Adrenal gland (tissue), 12 donors: Measurements from ENCODE around the gene TAF11L4. TPM values are rescaled to one million over a fixed set of nuclear protein-coding genes. Genes with fewer than 3 reads are reported as not detected.
"Not testable (repeated sequence)": the region's sequence is repeated elsewhere in the genome, so short reads cannot be mapped to it uniquely, and the experiment has no call there.

Experiments used
- DNase-seq, 7 donors: peaks; one replicate each; pipeline ENCODE4 v3.0.0-alpha.2; 2019 to 2020
- H3K27ac ChIP-seq, 5 donors: fragments of 200-600 bp; sonication (generic) in 4 of 5; 1 replicate in 3 of 5; 2 replicates in 2 of 5; pipeline versions ENCODE4 v1.5.1 to v1.8.0; 2016 to 2020; ENCODE audit warnings: mild to moderate bottlenecking in 1 of 5
- H3K27me3 ChIP-seq: fragments of 200-600 bp; 2 replicates; pipeline ENCODE4 v1.8.0; 2021
- H3K36me3 ChIP-seq, 2 donors: fragments of 200-600 bp; replicated peaks in 1 of 2; 1 replicate in 1 of 2; 2 replicates in 1 of 2; pipeline versions ENCODE4 v1.5.1 to v1.8.0; 2018 to 2022
- H3K4me1 ChIP-seq, 2 donors: fragments of 200-600 bp; replicated peaks in 1 of 2; 1 replicate in 1 of 2; 2 replicates in 1 of 2; pipeline versions ENCODE4 v1.5.1 to v1.8.0; 2018 to 2021
- H3K4me3 ChIP-seq, 4 donors: fragments of 200-600 bp; sonication (generic) in 3 of 4; one replicate each; pipeline ENCODE4 v1.5.1; 2016 to 2018
- H3K9me3 ChIP-seq, 3 donors: fragments of 200-600 bp; sonication (generic) in 1 of 3; replicated peaks in 1 of 3; 1 replicate in 2 of 3; 2 replicates in 1 of 3; pipeline versions ENCODE4 v1.5.1 to v1.8.0; 2016 to 2021
- CTCF ChIP-seq, 6 experiments: fragments of 450-650 bp in 4 of 6; fragments of 200-600 bp in 2 of 6; sonication (generic) in 1 of 6; IDR thresholded peaks; 1 replicate in 5 of 6; 2 replicates in 1 of 6; pipeline versions ENCODE4 v1.5.1 to v1.8.0; 2016 to 2021; ENCODE audit warnings: antibody characterized with exemption in 6 of 6, mild to moderate bottlenecking in 2 of 6, moderate library complexity in 1 of 6
- POLR2A ChIP-seq, 2 donors: fragments of 450-650 bp; IDR thresholded peaks; one replicate each; pipeline ENCODE4 v1.6.1; 2017; ENCODE audit warnings: antibody characterized with exemption in 2 of 2, mild to moderate bottlenecking in 2 of 2, moderate library complexity in 1 of 2
- WGBS, 4 donors: extraction: QIAGEN DNeasy Blood & Tissue Kit in 2 of 4; methylation state at CpG; one replicate each; pipeline versions ENCODE4 v1.1.5 to v1.1.7; 2013 to 2017; 5-methylcytosine and 5-hydroxymethylcytosine counted together
- intact Hi-C, 2 donors: fragments of 100-400 bp; cut with DNase I; formaldehyde crosslinking; loops; one replicate each; pipeline versions ENCODE4 v1.14.1 to v1.15.0; 2022 to 2023
- polyA plus RNA-seq, 3 donors: library from polyadenylated mRNA; stranded (reverse); fragments of 200-250 nt in 2 of 3; fragments of 350-450 nt in 1 of 3; fragmentation: Illumina TruSeq in 1 of 3; extraction: RNeasy Lipid Tissue Mini Kit (QIAGEN cat#74804) in 1 of 3; gene quantifications; one replicate each; pipeline ENCODE4 v1.2.3, GENCODE V29; 2013 to 2014
- small RNA-seq, 2 donors: library from RNA; depleted of rRNA; stranded (forward); fragments of <200 nt; gene quantifications; one replicate each; pipeline ENCODE3, GENCODE V24; 2016
- total RNA-seq, 9 donors: library from RNA; depleted of rRNA in 4 of 9; stranded (reverse); fragments of >200 nt in 4 of 9; fragments of 120-200 nt in 1 of 9; fragmentation: NEBNext Ultra II Directional in 1 of 9; extraction: Animal tissue kit (Norgen Biotek cat#: 25700) in 1 of 9; gene quantifications; one replicate each; pipeline versions ENCODE4 v1.1.0 to v1.2.4, GENCODE V29; 2013 to 2023
- donor health status: healthy with polysubstance abuse.
- donor health status: Bipolar disorder and iron deficiency.
- donor health status: DM: yes; HTN: yes; CAD: no.
- donor health status: DM: no; HTN: no; CAD: no.
- donor health status: DM: no; HTN: no; CAD: no.
- donor health status: DM: yes; HTN: yes; CAD: no.

TAF11L4 gene
- total and polyA plus RNA-seq, 12 donors: not detected

- H3K9me3 ChIP-seq: no peaks in the 10 kb centered on the region
- DNase-seq: no peak
- H3K27ac ChIP-seq: no peak overlapping the region
- 83 to 90% (median 88%) methylated on average over 9 to 17 of the region's 17 CpGs for WGBS, 4 donors
- intact Hi-C loops: no loop called here
- no peak for TF ChIP-seq CTCF (IDR thresholded peaks at IDR 0.05)
- TF ChIP-seq POLR2A (IDR thresholded peaks at IDR 0.05): no peak
- no peaks in the 10 kb centered on the region for H3K4me1 ChIP-seq
- H3K36me3 ChIP-seq: no peaks in the 10 kb centered on the region
- no peak overlapping the region for H3K4me3 ChIP-seq
- H3K27me3 ChIP-seq: no peaks in the 10 kb centered on the region
Measured at GRCh38 chr5:17511775-17512325, 9.8 kb upstream of the TAF11L4 start.

GRCh38 chr5:17517526-17517925 is 4.1 kb upstream of the TAF11L4 start:
- H3K4me3 ChIP-seq, H3K4me1 ChIP-seq, H3K27ac ChIP-seq, H3K9me3 ChIP-seq, H3K27me3 ChIP-seq, H3K36me3 ChIP-seq, intact Hi-C loops: not testable (repeated sequence)
- 73 to 83% (median 82%) methylated on average over 8 to 12 of the region's 12 CpGs for WGBS, 4 donors
- peak in 3 of 7 donors; percentile 25 to 32 (median 31) for DNase-seq

- WGBS, 4 donors: no CpG with 5 or more reads among the region's 15 CpGs
- H3K27ac ChIP-seq, H3K36me3 ChIP-seq, DNase-seq, H3K4me3 ChIP-seq, intact Hi-C loops, H3K9me3 ChIP-seq, H3K4me1 ChIP-seq, H3K27me3 ChIP-seq: not testable (repeated sequence)
Measured at GRCh38 chr5:17518067-17518466, 3.5 kb upstream of the TAF11L4 start, which contains the start of gene TAF11L3. Gene TAF11L3 (plus strand): TSS chr5:17518367.

- H3K4me1 ChIP-seq, H3K36me3 ChIP-seq, H3K9me3 ChIP-seq, H3K27ac ChIP-seq, intact Hi-C loops, H3K27me3 ChIP-seq, DNase-seq, H3K4me3 ChIP-seq: not testable (repeated sequence)
- WGBS, 4 donors: 87 to 88% (median 87%) methylated on average over 8 to 10 of the region's 14 CpGs
Measured at GRCh38 chr5:17519508-17519907, 2.1 kb upstream of the TAF11L4 start.

GRCh38 chr5:17524935-17525334 is 3.3 kb downstream of the TAF11L4 start, which contains the start of gene TAF11L5:
Gene TAF11L5 (plus strand): TSS chr5:17525235.
- H3K4me3 ChIP-seq, H3K27ac ChIP-seq, H3K27me3 ChIP-seq, H3K36me3 ChIP-seq, intact Hi-C loops, DNase-seq, H3K9me3 ChIP-seq, H3K4me1 ChIP-seq: not testable (repeated sequence)
- WGBS, 4 donors: no CpG with 5 or more reads among the region's 15 CpGs

GRCh38 chr5:17526504-17526903 is 4.9 kb downstream of the TAF11L4 start:
- intact Hi-C loops, H3K4me1 ChIP-seq, H3K27ac ChIP-seq, H3K27me3 ChIP-seq, H3K9me3 ChIP-seq, H3K4me3 ChIP-seq, H3K36me3 ChIP-seq: not testable (repeated sequence)
- DNase-seq: peak; percentile 12 to 72 (median 34)
- 86 to 88% (median 87%) methylated on average over 9 to 17 of the region's 17 CpGs for WGBS, 4 donors

GRCh38 chr5:17528369-17528768 is 6.8 kb downstream of the TAF11L4 start, which contains the start of gene TAF11L6:
Gene TAF11L6 (plus strand): TSS chr5:17528669.
- H3K27ac ChIP-seq, H3K27me3 ChIP-seq, intact Hi-C loops, H3K36me3 ChIP-seq, H3K4me1 ChIP-seq, DNase-seq, H3K9me3 ChIP-seq, H3K4me3 ChIP-seq: not testable (repeated sequence)
- no CpG with 5 or more reads among the region's 15 CpGs for WGBS, 4 donors

Small RNA genes within 50 kb of the gene (small RNA-seq; reads per million reads assigned to genes)
- 0 reads per million in 2 donors for gene AC106774.3

Other genes starting within 250 kb of the TAF11L4 start
- gene TAF11L2, start 23.6 kb upstream of the TAF11L4 start, total RNA-seq: not detected
- gene TAF11L2, start 23.6 kb upstream of the TAF11L4 start, polyA plus RNA-seq: not detected
- gene TAF11L3, start 3.4 kb upstream of the TAF11L4 start, total RNA-seq: not detected
- gene TAF11L3, start 3.4 kb upstream of the TAF11L4 start, polyA plus RNA-seq: not detected
- gene TAF11L5, start 3.4 kb downstream of the TAF11L4 start, total RNA-seq: not detected
- gene TAF11L5, start 3.4 kb downstream of the TAF11L4 start, polyA plus RNA-seq: not detected
- gene TAF11L6, start 6.9 kb downstream of the TAF11L4 start, total RNA-seq: not detected
- gene TAF11L6, start 6.9 kb downstream of the TAF11L4 start, polyA plus RNA-seq: not detected
- gene TAF11L7, start 64.0 kb downstream of the TAF11L4 start, total RNA-seq: not detected
- not detected for gene TAF11L7, start 64.0 kb downstream of the TAF11L4 start, polyA plus RNA-seq
- not detected for gene TAF11L8, start 69.2 kb downstream of the TAF11L4 start, total RNA-seq
- not detected for gene TAF11L8, start 69.2 kb downstream of the TAF11L4 start, polyA plus RNA-seq
- gene TAF11L9, start 72.6 kb downstream of the TAF11L4 start, total RNA-seq: not detected
- not detected for gene TAF11L9, start 72.6 kb downstream of the TAF11L4 start, polyA plus RNA-seq
- not detected for gene TAF11L10, start 76.0 kb downstream of the TAF11L4 start, total RNA-seq
- not detected for gene TAF11L10, start 76.0 kb downstream of the TAF11L4 start, polyA plus RNA-seq
- not detected for gene TAF11L11, start 82.4 kb downstream of the TAF11L4 start, total RNA-seq
- gene TAF11L11, start 82.4 kb downstream of the TAF11L4 start, polyA plus RNA-seq: not detected
- gene TAF11L12, start 88.6 kb downstream of the TAF11L4 start, total RNA-seq: not detected
- not detected for gene TAF11L12, start 88.6 kb downstream of the TAF11L4 start, polyA plus RNA-seq
- gene TAF11L13, start 110.3 kb downstream of the TAF11L4 start, total RNA-seq: not detected
- gene TAF11L13, start 110.3 kb downstream of the TAF11L4 start, polyA plus RNA-seq: not detected
- not detected for gene TAF11L14, start 112.7 kb downstream of the TAF11L4 start, total RNA-seq
- gene TAF11L14, start 112.7 kb downstream of the TAF11L4 start, polyA plus RNA-seq: not detected